Measurements from ENCODE around the gene ISYNA1. TPM values are rescaled to one million over a fixed set of nuclear protein-coding genes. Genes with fewer than 3 reads are reported as not detected.

Gene ISYNA1
- total RNA-seq = 159 and 178 TPM in 2 replicates
- long read RNA-seq, transcript ISYNA1-201 (11 exons, 2,420 nt) = major isoform, 10 of 12 reads
- long read RNA-seq, partial matches to known transcripts = 0 of 12 reads
- long read RNA-seq, other reads (novel, unspliced or antisense) = 1 of 12 reads

DNA sequence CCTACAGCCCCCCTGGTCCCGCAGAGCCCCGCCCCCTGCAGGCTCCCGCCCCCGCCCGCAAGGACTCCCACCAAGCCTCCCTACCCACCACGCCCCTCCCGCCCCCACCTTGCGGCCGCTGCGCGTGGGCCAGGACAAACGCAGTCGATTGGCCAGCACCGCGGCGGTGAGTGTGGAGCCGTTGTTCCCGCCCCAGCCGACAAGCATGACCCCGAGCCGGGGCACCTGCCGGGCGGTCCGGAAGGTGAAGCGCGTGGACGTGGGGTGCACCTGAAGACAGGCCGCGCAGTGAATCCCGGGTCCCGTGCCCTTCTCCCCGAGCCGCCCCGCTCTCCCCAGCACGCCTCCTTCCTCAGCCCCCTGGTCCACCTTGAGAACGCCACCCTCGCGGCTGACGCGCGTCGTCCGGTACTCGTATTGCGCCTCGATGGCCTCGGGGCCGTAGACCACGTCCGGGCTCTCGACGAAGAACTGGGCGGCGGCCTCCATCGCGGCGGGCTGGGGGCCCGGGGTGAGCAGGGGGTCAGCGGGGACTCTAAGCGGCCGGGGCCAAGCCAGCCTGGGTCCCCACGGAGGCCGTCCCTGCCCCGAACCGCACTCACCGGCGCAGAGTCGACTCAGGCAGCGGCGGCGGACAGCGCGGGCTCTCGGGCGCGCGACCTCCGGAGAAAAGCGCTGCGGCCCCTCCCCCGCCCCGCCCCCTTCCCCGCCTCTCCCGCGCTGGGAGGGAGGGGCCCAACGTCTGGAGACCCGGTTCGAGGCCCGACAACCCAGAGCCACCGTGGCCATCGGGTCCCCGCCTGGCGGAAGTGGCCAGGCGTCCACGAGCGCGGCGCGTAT lies at the start of gene ISYNA1:
TSS of gene ISYNA1 (minus strand) at position 643 of the 840 bp plus-strand sequence. CDS start at position 489, 154 bp downstream.
- no peaks in the 10 kb centered on the region for H3K27me3 Mint-ChIP-seq (ENCODE audit: unreplicated experiment)
- no peak for DNase-seq (ENCODE audit: extremely low spot score, unreplicated experiment)
- peaks cover 45% of the 10 kb centered on the region for H3K4me1 Mint-ChIP-seq (ENCODE audit: unreplicated experiment)
- H3K27ac Mint-ChIP-seq (ENCODE audit: unreplicated experiment) = peak within 1 kb of the TSS; percentile 89
- H3K36me3 Mint-ChIP-seq (ENCODE audit: unreplicated experiment) = no peaks in the 10 kb centered on the region
- H3K4me3 Mint-ChIP-seq (ENCODE audit: unreplicated experiment) = peak within 1 kb of the TSS; percentile 71
- no peaks in the 10 kb centered on the region for H3K9me3 Mint-ChIP-seq (ENCODE audit: unreplicated experiment)
- TF ChIP-seq, protein P1, sequence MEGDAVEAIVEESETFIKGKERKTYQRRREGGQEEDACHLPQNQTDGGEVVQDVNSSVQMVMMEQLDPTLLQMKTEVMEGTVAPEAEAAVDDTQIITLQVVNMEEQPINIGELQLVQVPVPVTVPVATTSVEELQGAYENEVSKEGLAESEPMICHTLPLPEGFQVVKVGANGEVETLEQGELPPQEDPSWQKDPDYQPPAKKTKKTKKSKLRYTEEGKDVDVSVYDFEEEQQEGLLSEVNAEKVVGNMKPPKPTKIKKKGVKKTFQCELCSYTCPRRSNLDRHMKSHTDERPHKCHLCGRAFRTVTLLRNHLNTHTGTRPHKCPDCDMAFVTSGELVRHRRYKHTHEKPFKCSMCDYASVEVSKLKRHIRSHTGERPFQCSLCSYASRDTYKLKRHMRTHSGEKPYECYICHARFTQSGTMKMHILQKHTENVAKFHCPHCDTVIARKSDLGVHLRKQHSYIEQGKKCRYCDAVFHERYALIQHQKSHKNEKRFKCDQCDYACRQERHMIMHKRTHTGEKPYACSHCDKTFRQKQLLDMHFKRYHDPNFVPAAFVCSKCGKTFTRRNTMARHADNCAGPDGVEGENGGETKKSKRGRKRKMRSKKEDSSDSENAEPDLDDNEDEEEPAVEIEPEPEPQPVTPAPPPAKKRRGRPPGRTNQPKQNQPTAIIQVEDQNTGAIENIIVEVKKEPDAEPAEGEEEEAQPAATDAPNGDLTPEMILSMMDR (IDR thresholded peaks at IDR 0.05) = no peak

- H3K4me3 Mint-ChIP-seq (ENCODE audit: unreplicated experiment) = no peak overlapping the region
- DNase-seq (ENCODE audit: extremely low spot score, unreplicated experiment) = no peak
- no peaks in the 10 kb centered on the region for H3K36me3 Mint-ChIP-seq (ENCODE audit: unreplicated experiment)
- no peaks in the 10 kb centered on the region for H3K27me3 Mint-ChIP-seq (ENCODE audit: unreplicated experiment)
- H3K27ac Mint-ChIP-seq (ENCODE audit: unreplicated experiment) = peak overlapping the region; percentile 81
- TF ChIP-seq, protein P1 (IDR thresholded peaks at IDR 0.05) = no peak
- no peaks in the 10 kb centered on the region for H3K9me3 Mint-ChIP-seq (ENCODE audit: unreplicated experiment)
- peaks cover 46% of the 10 kb centered on the region for H3K4me1 Mint-ChIP-seq (ENCODE audit: unreplicated experiment)
Measured at GRCh38 chr19:18486746-18487145, 48.8 kb upstream of the ISYNA1 start.

- Mint-ChIP-seq H3K27ac (ENCODE audit: unreplicated experiment) (peak overlapping the region; percentile 81), H3K4me1 (ENCODE audit: unreplicated experiment) (peaks cover 55% of the 10 kb centered on the region), H3K4me3 (ENCODE audit: unreplicated experiment) (no peak overlapping the region), H3K36me3 (ENCODE audit: unreplicated experiment) (no peaks in the 10 kb centered on the region), H3K27me3 (ENCODE audit: unreplicated experiment) (no peaks in the 10 kb centered on the region), H3K9me3 (ENCODE audit: unreplicated experiment) (no peaks in the 10 kb centered on the region)
- TF ChIP-seq, protein P1 (IDR thresholded peaks at IDR 0.05) = no peak
- DNase-seq (ENCODE audit: extremely low spot score, unreplicated experiment) = no peak
Measured at GRCh38 chr19:18484992-18485391, 47.1 kb upstream of the ISYNA1 start.

DNA sequence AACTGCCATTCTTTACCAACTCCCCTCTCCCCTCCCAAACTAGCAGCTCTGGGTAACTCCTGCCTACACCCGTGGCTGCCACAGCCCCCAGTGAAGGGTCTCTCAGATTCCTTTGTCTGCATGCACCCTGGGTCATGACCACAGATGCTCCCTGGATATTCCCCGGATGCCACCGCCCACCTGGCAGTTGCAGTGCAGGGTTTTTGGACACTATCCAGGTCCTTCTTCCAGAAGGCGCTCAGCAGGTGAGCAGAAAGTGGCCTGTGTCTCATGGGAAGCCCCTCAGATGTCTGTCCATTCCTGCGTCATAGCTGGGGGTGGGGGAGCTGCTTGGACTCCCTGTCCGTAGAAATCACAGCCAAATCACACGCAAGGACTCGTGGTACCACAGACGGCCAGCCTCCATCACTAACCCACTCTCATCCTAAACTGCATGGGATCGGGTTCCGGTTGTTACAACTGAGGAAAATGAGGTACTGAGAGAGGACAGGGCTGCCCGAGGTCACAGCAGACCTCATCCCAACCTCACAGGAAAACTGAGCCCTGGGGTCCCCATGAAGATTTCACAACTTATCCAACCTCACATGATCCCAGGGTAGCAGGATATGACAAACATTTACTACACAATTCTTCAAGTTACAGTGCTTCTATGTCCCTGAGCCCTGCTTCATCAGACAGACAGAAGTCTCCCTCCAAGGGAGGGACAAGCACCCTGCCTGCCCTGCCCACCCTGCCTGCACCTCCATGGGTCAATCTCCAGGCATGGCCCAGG lies 45.4 kb upstream of the ISYNA1 start:
- Mint-ChIP-seq H3K27me3 (ENCODE audit: unreplicated experiment) (no peaks in the 10 kb centered on the region), H3K27ac (ENCODE audit: unreplicated experiment) (no peak overlapping the region), H3K4me1 (ENCODE audit: unreplicated experiment) (peaks cover 67% of the 10 kb centered on the region), H3K9me3 (ENCODE audit: unreplicated experiment) (no peaks in the 10 kb centered on the region), H3K36me3 (ENCODE audit: unreplicated experiment) (no peaks in the 10 kb centered on the region), H3K4me3 (ENCODE audit: unreplicated experiment) (no peak overlapping the region)
- TF ChIP-seq, protein P1 (IDR thresholded peaks at IDR 0.05) = no peak
- DNase-seq (ENCODE audit: extremely low spot score, unreplicated experiment) = no peak

Measured in osteocyte (in vitro differentiated cells).